Stimulated activated CD8-positive, alpha-beta memory T cell treated with anti-CD3 and anti-CD28 coated beads, Interleukin-12 subunit alpha, Interleukin-12 subunit beta, amount 100 ng/mL, for 4 hours (primary cell): ENCODE measurements around the gene MCM7.

Experiments
- DNase-seq: peaks from one replicate; pipeline ENCODE4 v3.0.0-alpha.2; 2020; ENCODE audit warnings: low read depth

The MCM7 gene

DNA sequence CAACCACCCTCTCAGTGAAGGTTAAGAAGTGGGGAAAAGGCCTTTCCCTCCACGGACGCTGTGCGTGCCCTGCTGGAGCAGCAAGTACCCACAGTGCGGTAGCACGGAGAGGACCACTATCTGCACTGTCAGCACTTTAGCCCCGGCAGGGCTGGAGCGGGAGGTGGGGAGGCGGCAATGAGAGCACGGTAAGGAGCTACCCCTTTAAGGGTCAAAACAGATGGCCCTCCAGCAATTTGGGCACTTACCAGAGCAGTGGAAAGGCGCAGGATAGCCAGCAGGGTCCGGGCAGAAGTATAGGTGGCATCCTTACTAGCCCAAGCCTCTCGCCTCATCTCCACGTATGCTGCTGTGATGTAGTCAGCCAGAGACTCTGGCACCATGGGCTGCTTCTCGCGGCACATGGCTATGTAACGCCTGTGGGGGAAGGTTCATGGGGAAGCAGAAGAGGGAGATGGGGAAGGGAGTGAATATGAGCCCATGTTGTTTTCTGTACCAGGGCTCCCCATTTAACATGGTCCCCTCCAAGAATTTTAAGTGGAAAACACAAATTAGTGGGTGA lies 7.2 kb downstream of the MCM7 start:
- no peak for DNase-seq

DNA sequence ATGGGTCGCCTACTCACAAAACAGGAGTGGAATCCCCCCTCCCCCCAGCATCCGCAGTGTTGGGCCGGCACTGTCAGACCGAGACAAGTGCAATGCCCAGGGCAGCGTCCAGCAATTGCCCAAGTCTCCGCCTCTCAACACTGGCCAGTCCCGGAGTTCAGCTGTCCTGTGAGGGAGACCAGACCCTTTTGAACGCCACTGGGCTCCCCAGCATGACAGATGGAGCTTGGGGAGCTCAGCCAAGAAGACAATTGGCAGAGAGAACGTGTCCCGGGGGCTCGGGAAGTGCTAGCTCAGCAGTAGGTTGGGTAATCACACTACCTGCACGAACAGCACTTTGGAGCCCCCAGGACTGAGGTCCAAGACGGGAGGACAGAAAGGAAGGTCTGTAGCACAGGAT lies 7.7 kb downstream of the MCM7 start:
- no peak for DNase-seq

DNA sequence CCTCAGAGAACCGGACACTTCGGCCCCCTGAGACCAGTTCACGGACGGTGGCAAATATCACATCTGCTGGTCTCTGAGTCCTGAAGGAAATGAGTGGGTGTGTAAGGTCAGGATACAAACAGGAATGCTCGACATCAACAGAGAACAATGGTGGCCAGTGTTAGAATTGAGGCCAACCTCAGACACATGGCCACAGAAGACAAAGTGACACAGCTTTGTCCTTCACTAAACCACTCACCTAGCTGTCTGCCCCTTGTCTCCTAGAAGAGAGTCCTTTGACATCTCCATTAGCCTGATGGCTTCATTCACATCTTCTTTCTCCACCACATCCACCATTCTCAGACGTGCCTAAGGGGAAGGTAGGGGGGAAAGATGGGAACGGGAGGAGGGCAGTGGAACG lies 8.1 kb downstream of the MCM7 start:
- no peak for DNase-seq

DNA sequence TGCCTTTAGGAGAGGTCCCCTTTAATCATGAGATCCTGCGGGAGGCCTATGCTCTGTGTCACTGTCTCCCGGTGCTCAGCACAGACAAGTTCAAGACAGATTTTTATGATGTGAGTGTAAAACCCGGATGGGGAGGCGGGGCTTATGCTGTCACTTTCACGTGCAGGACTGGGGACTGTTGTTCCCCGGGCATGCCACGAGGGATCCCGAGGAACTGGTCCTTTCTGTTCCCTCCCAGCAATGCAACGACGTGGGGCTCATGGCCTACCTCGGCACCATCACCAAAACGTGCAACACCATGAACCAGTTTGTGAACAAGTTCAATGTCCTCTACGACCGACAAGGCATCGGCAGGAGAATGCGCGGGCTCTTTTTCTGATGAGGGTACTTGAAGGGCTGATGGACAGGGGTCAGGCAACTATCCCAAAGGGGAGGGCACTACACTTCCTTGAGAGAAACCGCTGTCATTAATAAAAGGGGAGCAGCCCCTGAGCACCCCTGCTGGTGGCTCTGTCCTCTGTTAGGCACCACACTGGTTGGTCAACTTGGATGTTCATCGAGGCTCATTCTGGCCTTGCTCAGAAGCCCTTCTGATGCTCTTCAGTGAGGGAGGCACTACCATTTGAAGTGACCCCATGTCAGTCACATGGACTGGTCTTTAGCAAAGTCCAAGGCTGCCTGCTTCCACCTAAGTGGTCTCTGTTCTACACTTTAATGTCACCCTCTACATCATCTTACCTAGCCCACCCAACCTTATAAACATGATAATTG lies 9.6 kb downstream of the MCM7 start:
- no peak for DNase-seq

DNA sequence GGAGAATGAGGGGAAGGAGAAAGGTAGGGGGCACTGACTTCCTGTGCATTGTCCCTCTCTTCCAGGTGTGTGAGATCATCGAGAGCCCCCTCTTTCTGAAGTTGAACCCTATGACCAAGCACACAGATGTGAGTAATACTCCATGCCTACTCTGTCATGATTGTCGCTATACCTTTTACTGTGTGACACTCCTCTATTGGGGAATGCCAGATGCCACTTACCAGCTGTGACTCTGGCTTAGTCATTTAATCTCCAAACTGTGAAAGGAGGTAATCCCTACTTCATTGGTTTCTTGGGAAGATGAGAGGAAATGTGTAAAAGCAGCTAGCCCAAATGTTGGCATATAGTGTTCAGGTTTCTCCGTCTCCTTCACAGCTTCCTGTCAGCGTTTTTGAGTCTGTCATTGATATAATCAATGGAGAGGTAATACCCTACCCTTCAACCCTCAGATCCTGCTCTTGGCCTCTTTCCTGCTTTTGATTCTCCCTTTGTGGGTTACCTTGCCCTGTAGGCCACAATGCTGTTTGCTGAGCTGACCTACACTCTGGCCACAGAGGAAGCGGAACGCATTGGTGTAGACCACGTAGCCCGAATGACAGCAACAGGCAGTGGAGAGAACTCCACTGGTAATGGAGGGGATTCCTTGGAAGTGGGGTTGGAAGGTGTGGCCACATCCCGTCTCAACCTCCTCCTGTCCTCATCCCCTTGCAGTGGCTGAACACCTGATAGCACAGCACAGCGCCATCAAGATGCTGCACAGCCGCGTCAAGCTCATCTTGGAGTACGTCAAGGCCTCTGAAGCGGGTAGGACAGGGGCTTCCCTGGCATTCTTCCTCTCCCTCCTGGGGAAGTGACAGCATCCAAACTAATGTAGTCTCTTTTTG lies 10.4 kb downstream of the MCM7 start:
- no peak for DNase-seq

DNA sequence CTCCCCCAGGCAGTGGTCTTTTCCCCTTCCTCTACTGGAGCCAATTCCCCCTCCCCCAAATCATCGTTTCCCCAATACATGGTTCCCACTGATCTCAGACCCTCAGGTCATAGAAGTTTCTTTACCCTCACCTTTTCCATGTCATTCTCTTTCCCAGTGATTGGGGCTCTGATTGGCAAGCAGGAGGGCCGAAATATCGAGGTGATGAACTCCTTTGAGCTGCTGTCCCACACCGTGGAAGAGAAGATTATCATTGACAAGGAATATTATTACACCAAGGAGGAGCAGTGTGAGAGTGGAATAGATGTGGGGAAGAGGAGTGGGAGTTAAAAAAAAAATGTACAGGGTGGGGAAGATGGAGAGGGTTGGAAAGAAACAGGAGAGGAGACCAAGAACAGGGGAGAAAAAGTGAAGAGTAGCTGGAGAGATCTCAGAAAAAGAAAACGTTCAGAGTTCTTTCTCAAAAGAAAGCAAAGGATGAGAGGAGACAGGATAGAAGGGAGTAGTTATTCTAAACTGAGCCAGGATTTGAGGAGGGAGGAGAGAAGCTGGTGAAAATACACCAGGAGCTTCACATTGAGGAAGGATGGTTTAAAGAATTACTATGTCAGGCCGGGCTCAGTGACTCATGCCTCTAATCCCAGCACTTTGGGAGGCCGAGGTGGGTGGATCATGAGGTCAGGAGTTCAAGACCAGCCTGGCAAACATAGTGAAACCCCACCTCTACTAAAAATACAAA lies 11.6 kb downstream of the MCM7 start:
- DNase-seq = no peak

DNA sequence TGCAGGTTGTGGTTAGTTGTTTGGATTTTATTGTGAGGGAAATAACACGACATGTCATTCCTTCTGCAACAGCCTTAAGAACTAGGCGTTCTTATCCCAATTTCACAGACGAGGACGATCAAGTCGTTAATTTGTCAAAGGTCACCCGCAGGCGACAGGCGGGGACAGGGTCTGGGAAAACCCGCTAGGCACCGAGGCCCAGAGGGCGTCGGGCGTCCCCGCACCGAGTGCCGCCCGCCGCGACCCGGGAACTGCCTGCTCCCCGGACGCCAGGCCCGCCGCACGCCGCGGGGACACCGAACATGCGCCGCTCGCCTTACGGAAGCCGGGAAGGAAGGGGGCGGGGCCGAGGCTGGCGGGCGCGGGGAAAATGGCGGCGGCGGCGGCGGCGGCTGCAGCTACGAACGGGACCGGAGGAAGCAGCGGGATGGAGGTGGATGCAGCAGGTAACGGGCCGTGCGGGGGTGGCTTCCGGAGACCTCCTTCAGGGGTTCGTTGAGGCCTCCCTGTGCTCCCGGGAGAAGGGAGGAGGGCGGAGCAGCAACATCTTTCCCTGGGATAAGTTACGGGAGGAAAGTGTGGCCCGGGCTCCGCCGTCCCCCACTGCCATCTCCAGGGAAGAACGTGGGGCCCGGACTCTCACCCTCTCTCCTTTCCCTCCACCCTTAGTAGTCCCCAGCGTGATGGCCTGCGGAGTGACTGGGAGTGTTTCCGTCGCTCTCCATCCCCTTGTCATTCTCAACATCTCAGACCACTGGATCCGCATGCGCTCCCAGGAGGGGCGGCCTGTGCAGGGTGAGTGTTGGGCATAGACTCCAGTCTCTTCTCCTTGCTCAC lies 12.4 kb downstream of the MCM7 start, which contains the start of gene COPS6:
Gene COPS6 (plus strand): TSS at position 349 of the 837 bp plus-strand sequence. CDS start 22 bp downstream, at position 371.
- peak; percentile 73 for DNase-seq

DNA sequence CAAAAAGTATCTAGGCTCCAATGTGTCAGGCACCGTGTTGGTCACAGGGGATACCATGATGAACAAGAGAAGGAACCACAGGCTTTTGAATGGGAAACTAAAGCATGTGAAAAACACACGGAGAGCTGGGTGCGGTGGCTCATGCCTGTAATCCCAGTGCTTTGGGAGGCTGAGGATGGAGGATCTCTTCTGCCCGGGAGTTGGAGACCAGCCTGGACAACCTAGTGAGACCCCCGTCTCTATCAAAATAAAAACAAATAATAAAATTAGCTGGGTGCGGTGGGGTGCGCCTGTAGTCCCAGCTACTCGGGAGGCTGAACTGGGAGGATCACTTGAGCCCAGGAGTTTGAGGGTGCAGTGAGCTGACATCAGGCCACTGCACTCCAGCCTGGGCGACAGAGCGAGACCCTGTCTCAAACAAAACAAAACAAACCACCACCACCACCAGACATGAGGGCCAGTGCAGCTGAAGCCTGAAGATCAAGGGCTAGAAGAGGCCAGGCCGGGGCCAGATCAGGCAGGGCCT lies 13.0 kb downstream of the MCM7 start:
- DNase-seq = no peak

DNA sequence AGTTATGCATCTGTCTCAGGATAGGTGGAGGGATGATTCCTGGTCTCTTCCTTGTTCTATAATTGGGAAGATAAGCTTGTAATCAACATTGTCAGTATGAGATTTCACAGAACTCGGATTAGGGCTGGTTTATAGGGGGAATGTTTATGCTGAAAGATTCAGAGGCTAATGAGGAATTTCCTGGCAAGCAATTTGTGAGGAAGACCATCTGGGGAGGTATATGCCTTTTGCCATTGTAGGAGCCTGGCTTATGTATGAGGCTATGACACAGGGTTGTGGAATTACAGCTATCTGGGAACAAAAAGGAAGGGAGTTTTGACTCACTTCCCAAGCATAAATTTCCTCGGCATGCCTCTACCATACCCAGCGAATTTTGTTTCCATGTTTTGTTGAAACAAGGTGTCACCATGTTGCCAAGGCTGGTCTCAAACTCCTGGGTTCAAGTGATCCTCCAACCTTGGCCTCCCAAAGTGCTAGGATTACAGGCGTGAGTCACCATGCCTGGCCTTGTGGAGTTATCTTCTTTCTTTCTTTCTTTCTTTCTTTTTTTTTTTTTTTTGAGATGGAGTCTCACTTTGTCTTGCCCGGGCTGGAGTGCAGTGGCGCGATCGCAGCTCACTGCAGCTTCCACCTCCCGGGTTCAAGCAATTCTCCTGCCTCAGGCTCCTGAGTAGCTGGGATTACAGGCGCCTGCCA lies 14.0 kb downstream of the MCM7 start:
- DNase-seq = no peak

DNA sequence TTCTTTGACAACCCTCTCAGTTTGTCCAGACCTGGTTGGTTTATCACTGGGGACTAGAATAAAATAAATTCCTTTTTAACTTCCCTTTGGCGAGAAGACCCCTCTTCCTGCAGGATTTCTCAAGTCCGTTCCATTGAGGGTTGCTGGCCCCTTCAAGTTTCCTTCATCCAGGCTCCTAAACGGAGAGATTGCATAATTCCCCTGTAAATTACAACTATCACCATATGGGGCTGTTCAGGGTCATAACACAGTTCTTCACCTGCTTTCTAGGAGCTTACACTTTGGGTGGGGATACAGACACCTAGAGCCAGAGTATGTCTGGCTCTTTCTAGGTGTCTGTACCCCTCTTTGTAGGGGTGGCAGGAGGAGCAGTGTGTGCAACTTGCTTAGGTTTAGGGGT lies 15.7 kb downstream of the MCM7 start:
- DNase-seq = no peak

DNA sequence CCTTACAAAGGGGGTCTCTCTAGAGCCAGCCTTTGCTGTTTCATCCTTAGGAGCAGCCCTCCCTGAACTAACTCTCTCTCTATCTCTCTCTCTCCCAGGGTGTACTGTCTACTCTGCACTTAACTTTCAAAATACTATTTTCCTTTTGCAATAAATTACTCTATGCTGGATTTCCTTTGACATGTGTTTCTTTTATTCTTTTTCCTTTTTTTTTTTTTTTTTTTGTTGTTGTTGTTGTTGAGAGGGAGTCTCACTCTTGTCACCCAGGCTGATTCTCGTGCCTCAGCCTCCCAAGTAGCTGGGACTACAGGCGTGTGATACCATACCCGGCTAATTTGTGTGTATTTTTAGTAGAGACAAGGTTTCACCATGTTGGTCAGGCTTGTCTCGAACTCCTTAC lies 18.2 kb downstream of the MCM7 start:
- DNase-seq = no peak

DNA sequence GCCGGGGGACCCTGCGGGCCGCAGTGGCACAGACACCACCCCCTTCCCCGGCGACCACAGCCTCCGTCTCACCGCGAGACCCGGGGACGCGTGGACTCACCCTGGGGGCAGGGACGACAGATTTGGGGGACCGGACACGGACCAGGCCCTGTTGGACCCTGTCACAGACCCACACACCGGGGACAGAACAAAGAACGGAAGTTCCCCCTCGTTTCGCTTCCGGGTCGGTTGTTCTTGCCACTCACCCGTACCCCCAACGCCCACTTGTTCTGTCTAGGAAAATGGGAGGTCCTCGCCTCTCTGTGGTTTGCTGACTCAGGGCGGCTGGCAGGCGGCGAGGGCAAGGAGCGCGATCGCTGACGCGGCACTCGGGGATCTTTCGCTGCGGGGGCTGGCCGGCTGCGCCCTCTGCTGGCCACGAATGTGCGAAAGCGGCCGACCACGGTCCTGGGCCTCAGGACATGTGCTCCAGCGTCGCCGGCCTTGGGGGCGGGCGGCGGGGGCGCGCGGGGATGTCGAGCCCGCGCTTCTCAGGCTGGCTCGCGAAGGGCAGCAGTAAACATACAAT lies 19.6 kb downstream of the MCM7 start, which contains the start of gene ZNF3:
Gene ZNF3 (minus strand): TSS at position 189 of the 568 bp plus-strand sequence. CDS start 4,366 bp downstream, outside the sequence.
- peak; percentile 97 for DNase-seq

DNA sequence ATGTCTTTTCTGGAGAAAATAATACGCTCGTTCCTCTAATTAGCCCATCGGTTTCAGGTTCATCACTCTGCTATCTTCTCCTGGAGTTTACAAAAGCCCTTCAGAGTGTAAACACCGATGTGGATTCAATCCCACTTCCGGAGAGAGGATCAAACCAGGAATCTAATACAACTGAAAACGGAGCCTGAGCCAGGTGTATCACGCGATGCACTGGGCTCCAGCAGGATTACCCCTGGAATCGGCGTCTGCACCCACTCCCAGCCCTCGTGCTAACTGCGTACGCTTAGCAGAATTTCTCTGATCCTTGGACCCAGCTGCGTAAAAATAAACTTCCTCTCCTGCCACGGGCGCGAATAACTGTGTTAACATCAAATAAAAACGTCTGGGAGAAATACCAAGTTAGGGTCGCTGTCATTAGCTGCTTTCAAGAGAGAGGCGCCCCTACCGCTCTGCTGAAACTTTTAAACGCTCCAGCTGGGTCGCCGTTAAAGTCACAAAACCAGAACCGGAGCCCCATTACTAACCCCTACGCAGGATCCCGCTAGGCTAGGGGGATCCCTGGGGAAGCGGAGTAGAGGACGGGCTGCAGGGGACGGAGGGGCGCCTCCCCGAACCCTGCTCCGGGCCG lies 20.2 kb downstream of the MCM7 start:
- no peak for DNase-seq

DNA sequence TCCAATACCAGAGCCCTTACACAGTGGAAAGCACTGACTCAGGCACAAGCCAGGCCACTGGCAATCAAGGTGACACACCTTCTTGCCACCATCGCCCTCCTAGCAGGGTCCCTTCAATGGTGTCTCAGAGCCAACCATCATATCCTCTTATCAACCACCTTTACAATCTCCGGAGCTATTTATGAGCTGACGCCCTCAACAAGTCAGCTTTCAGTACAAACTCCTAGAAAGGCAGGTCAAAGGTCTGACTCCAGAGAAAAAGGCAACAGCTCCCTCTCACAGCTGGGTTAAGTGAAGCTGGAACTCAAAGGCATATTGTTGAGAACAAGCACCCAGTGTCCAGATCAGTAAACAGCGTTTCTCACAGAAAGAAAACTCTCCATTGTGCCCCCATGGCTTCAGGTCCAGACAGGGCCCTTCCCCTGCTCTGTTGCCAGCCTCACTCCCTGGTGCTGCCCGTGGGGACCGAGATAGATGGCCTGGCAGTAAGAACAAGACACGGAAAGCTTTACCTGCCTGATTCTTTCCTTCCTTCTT lies 22.1 kb downstream of the MCM7 start:
- DNase-seq = no peak

DNA sequence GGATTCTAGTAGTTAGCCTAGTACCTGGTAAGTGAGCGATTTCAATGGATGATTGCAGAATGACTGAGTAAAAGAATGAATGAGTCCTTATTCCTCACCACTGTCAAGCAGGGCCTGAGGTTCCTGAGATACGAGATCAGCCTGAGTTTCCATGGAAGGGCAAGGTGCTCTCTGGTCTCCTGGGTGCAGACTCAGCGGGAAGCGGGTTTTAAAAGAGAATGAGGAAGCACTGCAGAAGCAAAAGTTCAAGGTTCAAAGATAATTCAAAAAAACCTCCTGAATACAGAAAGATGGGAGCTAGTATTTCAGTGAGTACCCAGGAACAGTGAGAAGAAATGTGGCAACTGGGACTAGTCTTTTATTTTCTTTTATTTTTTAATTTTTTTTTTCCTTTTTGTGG lies 24.0 kb downstream of the MCM7 start:
- DNase-seq = no peak

DNA sequence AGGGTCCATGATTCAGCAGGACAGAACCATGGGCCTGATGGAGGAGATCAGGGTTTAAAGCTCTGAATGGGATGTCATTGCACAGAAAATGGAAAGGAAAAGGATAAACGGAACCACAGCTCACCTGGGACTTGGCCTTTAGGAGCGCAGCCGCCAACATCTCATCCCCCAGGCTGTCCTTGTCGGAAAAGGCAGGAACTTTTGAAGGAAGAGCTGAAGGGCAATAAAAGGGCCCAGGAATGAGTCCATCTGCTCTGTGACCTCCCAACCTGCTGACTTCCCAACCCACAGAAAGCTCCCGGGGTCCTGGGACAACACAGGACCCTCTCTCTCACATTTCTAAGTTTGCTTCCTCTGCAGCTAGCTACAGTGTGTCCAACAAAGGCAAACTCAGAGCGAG lies 25.8 kb downstream of the MCM7 start:
- DNase-seq = no peak

DNA sequence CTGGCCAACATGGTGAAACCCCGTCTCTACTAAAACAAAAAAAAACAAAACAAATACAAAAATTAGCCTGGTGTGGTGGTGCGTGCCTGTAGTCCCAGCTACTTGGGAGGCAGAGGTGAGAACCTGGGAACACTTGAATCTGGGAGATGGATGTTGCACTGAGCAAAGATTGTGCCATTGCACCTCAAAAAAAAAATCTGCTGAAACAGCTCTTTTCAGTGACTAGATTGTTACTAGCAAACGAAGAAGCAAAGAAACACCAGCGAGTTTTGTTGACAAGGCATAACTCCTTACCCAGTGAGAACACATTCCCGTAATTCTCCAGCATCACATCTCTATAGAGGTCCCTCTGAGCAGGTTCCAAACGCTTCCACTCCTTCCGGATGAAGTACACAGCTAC lies 26.4 kb downstream of the MCM7 start:
- no peak for DNase-seq

DNA sequence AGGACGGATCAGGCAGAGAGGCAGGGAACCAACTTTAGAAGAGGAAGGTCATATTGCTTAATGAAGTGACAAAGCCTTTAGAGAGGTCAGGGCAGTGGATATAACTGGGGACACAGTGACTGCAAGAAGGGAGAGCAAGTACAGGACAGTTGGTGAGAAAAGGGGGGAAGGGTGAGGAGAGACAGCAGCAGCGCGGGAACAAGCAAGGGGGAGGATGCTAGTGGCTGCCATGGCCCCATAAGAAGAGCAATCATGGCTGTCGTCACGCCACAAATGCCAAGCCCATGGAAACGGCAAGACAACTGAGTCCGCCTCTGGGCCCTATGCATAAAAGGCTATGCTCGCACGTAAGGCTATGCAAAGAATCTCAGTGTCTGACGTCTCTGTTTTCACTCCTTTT lies 28.7 kb downstream of the MCM7 start:
- DNase-seq = no peak
